ENCODE results near the gene RGS16.
"Not testable (repeated sequence)": the region's sequence is repeated elsewhere in the genome, so short reads cannot be mapped to it uniquely, and the experiment has no call there.

DNA sequence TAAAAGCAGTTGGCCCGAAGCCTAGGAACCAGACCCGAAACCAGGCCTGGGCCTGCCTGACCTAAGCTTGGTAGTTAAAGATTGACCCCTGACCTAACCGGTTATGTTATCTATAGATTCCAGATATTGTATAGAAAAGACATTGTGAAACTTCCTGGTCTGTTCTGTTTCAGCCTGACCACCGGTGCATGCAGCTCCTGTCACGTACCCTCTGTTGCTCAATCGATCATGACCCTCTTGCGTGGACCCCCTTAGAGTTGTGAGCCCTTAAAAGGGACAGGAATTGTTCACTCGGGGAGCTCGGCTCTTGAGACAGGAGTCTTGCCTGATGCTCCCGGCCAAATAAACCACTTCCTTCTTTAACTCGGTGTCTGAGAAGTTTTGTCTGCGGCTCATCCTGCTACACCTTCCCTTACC is 28.3 kb upstream of the RGS16 start:
- TF ChIP-seq, protein P1, sequence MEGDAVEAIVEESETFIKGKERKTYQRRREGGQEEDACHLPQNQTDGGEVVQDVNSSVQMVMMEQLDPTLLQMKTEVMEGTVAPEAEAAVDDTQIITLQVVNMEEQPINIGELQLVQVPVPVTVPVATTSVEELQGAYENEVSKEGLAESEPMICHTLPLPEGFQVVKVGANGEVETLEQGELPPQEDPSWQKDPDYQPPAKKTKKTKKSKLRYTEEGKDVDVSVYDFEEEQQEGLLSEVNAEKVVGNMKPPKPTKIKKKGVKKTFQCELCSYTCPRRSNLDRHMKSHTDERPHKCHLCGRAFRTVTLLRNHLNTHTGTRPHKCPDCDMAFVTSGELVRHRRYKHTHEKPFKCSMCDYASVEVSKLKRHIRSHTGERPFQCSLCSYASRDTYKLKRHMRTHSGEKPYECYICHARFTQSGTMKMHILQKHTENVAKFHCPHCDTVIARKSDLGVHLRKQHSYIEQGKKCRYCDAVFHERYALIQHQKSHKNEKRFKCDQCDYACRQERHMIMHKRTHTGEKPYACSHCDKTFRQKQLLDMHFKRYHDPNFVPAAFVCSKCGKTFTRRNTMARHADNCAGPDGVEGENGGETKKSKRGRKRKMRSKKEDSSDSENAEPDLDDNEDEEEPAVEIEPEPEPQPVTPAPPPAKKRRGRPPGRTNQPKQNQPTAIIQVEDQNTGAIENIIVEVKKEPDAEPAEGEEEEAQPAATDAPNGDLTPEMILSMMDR (IDR thresholded peaks at IDR 0.05): not testable (repeated sequence)
- not testable (repeated sequence) for TF ChIP-seq POLR2A (IDR thresholded peaks at IDR 0.05)
